GM23248 (cell line): ENCODE data around the gene MMRN1. TPM values are rescaled to one million over a fixed set of nuclear protein-coding genes. Genes with fewer than 3 reads are reported as not detected.
A peak's percentile ranks its signal among the peaks of the same experiment; 100 is the strongest.

ENCODE experiments used
- DNase-seq: peaks from one replicate; pipeline ENCODE4 v3.0.0-alpha.2; 2015
- H2AFZ ChIP-seq: fragments of 200-600 bp; sonication (generic); 2 replicates; pipeline ENCODE4 v1.6.1; 2016; ENCODE audit warnings: antibody characterized with exemption
- H3F3A ChIP-seq: fragments of 200-600 bp; sonication (generic); 2 replicates; pipeline ENCODE4 v1.6.1; 2016; ENCODE audit warnings: mild to moderate bottlenecking, antibody characterized with exemption, mixed run types; ENCODE audit not compliant: insufficient read depth
- H3K27ac ChIP-seq: fragments of 200-600 bp; sonication (generic); 2 replicates; pipeline ENCODE4 v1.5.1; 2016; ENCODE audit warnings: mild to moderate bottlenecking
- H3K27me3 ChIP-seq: fragments of 200-600 bp; sonication (generic); replicated peaks from 2 replicates; pipeline ENCODE4 v1.6.1; 2016; ENCODE audit warnings: mild to moderate bottlenecking; ENCODE audit not compliant: insufficient read depth
- H3K36me3 ChIP-seq: fragments of 200-600 bp; sonication (generic); 2 replicates; pipeline ENCODE4 v1.6.1; 2016; ENCODE audit warnings: low read depth, mild to moderate bottlenecking
- H3K4me1 ChIP-seq: fragments of 200-600 bp; sonication (generic); 2 replicates; pipeline ENCODE4 v1.6.1; 2016; ENCODE audit warnings: mild to moderate bottlenecking; ENCODE audit not compliant: insufficient read depth
- H3K4me2 ChIP-seq: fragments of 200-600 bp; sonication (generic); one replicate; pipeline ENCODE4 v1.6.1; 2016; ENCODE audit warnings: mild to moderate bottlenecking; ENCODE audit not compliant: unreplicated experiment
- H3K4me3 ChIP-seq: fragments of 200-600 bp; sonication (generic); 2 replicates; pipeline ENCODE4 v1.5.1; 2016; ENCODE audit warnings: mild to moderate bottlenecking
- H3K79me2 ChIP-seq: fragments of 200-600 bp; sonication (generic); 2 replicates; pipeline ENCODE4 v1.6.1; 2016; ENCODE audit warnings: mild to moderate bottlenecking; ENCODE audit not compliant: insufficient read depth
- H3K9ac ChIP-seq: fragments of 200-600 bp; sonication (generic); 2 replicates; pipeline ENCODE4 v1.6.1; 2016; ENCODE audit warnings: mild to moderate bottlenecking
- H3K9me2 ChIP-seq: fragments of 200-600 bp; sonication (generic); 2 replicates; pipeline ENCODE4 v1.6.1; 2016; ENCODE audit warnings: mixed run types, mild to moderate bottlenecking, moderate library complexity; ENCODE audit not compliant: insufficient read depth
- H3K9me3 ChIP-seq: fragments of 200-600 bp; sonication (generic); one replicate; pipeline ENCODE4 v1.6.1; 2017; ENCODE audit warnings: low read depth
- H4K20me1 ChIP-seq: fragments of 200-600 bp; sonication (generic); 2 replicates; pipeline ENCODE4 v1.6.0; 2016; ENCODE audit not compliant: insufficient read depth
- EZH2 ChIP-seq: fragments of 200-600 bp; sonication (generic); IDR thresholded peaks from 2 replicates; pipeline ENCODE4 v1.6.1; 2018; ENCODE audit warnings: antibody characterized with exemption, mild to moderate bottlenecking; ENCODE audit not compliant: insufficient read depth, poor library complexity, severe bottlenecking
- EZH2phosphoT487 ChIP-seq: fragments of 200-600 bp; sonication (generic); IDR thresholded peaks from 2 replicates; pipeline ENCODE4 v1.6.1; 2018; ENCODE audit warnings: antibody characterized with exemption, moderate library complexity, mild to moderate bottlenecking, low read depth; ENCODE audit not compliant: insufficient read depth
- WGBS, 2 experiments: methylation state at CpG; one replicate each; pipeline ENCODE4 v1.1.6; 2015 to 2017; ENCODE audit warnings: low lambda C conversion rate in 2 of 2, low coverage in 1 of 2; ENCODE audit errors: missing lambda C conversion rate in 2 of 2; 5-methylcytosine and 5-hydroxymethylcytosine counted together
- in situ Hi-C: fragments of 300-500 bp; cut with MboI; formaldehyde crosslinking; loops from 2 replicates; pipeline ENCODE4 v1.15.0; 2020
- polyA plus RNA-seq: library from polyadenylated mRNA; unstranded; fragments of >200 nt; fragmentation: Nextera tagmentation; extraction: Ambion mirVana; gene quantifications from 2 replicates; pipeline ENCODE4 v1.2.1, GENCODE V29; 2016
- total RNA-seq: library from RNA; depleted of rRNA; stranded (reverse); fragments of >200 nt; shearing (Covaris generic); gene quantifications from 2 replicates; pipeline ENCODE4 v1.2.3, GENCODE V29; 2014

MMRN1 gene
- total and polyA plus RNA-seq, 2 experiments from 2014 or later: not detected

DNA sequence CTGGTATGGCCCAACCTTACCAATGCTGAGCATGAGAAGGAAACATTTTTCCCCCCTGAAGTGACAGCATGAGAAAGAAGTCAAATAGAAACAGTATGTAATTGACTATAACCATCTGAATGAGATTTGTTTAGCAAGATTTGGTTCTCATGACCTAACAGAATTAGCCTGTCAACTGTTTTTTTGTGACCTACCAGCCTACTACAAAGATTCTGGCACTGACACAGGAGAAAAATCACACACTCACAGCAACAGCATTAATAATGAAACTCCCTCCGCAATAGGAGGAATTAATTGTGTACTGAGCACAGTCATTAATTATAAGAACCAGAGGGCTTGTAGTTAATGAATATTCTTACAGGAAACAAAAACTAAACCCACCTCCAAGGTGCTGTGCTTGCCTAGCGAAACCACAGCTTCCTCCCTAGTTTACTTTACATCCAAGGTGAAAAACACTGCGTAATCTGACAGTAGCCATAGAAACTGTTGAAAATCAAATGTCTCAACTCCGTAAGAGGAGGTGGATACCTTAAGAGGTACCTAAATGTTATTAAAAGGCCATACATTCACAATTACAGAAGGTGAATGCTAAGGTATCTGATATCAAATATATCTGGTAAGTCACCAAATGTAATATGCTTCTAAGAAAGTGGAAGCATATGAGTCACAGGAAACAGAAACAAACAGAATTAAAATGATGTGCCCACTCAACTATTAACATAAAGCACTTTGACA lies 34.9 kb downstream of the MMRN1 start:
- Histone ChIP-seq H3F3A (no peaks in the 10 kb centered on the region), H3K9ac (no peak overlapping the region), H3K4me2 (no peak overlapping the region), H3K27me3 (no peaks in the 10 kb centered on the region), H3K36me3 (no peaks in the 10 kb centered on the region), H3K4me3 (no peak overlapping the region), H3K79me2 (no peaks in the 10 kb centered on the region), H3K4me1 (no peaks in the 10 kb centered on the region), H3K9me3 (no peaks in the 10 kb centered on the region), H4K20me1 (no peaks in the 10 kb centered on the region), H3K27ac (no peak overlapping the region), H2AFZ (no peak overlapping the region), H3K9me2 (no peaks in the 10 kb centered on the region)
- TF ChIP-seq EZH2: no peak
- in situ Hi-C loops: no loop called here
- DNase-seq: no peak
- 31 to 38% methylated on average over 4 of the region's 4 CpGs for WGBS, 2 experiments

DNA sequence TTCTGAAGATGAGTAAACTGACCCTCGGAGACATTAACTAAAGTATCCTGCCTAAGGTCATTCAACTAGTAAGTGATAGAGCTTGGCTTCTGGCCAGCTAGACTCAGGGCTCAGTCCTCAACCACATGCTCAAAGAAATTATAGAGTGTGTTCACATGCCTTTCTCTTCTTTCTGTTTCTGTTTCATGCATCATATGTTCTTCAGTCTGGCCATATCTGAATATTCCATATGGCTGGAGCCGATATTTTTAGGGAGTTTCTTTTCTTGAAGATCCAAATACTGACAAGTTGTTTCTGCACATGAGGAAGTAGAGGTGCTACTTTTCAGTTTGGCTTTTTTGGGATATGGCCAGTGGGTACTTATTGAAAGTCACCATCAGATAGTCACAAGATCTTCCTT lies 44.9 kb downstream of the MMRN1 start:
- Histone ChIP-seq H3K4me2 (no peak overlapping the region), H3K9me2 (no peaks in the 10 kb centered on the region), H3K79me2 (no peaks in the 10 kb centered on the region), H3K4me3 (no peak overlapping the region), H3K27ac (no peak overlapping the region), H3K9ac (no peak overlapping the region), H3K4me1 (no peaks in the 10 kb centered on the region), H4K20me1 (no peaks in the 10 kb centered on the region), H3F3A (no peaks in the 10 kb centered on the region), H3K36me3 (no peaks in the 10 kb centered on the region), H3K9me3 (no peaks in the 10 kb centered on the region), H3K27me3 (no peaks in the 10 kb centered on the region), H2AFZ (no peak overlapping the region)
- DNase-seq: no peak
- TF ChIP-seq EZH2 (no peak), EZH2phosphoT487 (no peak)
- in situ Hi-C loops: no loop called here
- 25 to 29% methylated on average over 2 of the region's 2 CpGs for WGBS, 2 experiments

DNA sequence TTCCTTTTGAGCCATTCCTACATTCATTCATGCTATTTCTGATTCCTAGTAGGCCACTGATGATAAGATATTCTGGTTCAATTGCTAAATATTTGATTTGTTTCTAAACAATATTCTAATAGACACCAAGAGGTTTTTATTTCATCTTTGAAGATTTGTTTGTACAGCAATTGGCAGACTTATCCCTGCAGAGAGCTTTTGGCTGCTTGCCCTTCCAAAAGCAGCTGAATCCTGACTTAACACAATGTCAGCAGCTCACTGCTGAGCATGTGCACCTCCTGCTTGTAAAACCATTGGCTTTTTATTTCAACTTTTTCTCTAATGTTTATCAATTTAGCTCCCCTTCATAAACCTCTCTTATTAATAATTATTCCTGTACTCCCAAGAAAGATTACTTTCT lies 45.3 kb downstream of the MMRN1 start:
- H3K9me2 ChIP-seq: no peaks in the 10 kb centered on the region
- in situ Hi-C loops: no loop called here
- H3K79me2 ChIP-seq: no peaks in the 10 kb centered on the region
- no peak for DNase-seq
- H3K4me1 ChIP-seq: no peaks in the 10 kb centered on the region
- no peak overlapping the region for H3K4me3 ChIP-seq
- no peak overlapping the region for H3K9ac ChIP-seq
- no peaks in the 10 kb centered on the region for H3F3A ChIP-seq
- no peaks in the 10 kb centered on the region for H3K36me3 ChIP-seq
- no peaks in the 10 kb centered on the region for H3K27me3 ChIP-seq
- TF ChIP-seq EZH2 (no peak), EZH2phosphoT487 (no peak)
- no peaks in the 10 kb centered on the region for H4K20me1 ChIP-seq
- H3K4me2 ChIP-seq: no peak overlapping the region
- no peaks in the 10 kb centered on the region for H3K9me3 ChIP-seq
- H2AFZ ChIP-seq: no peak overlapping the region
- H3K27ac ChIP-seq: no peak overlapping the region

DNA sequence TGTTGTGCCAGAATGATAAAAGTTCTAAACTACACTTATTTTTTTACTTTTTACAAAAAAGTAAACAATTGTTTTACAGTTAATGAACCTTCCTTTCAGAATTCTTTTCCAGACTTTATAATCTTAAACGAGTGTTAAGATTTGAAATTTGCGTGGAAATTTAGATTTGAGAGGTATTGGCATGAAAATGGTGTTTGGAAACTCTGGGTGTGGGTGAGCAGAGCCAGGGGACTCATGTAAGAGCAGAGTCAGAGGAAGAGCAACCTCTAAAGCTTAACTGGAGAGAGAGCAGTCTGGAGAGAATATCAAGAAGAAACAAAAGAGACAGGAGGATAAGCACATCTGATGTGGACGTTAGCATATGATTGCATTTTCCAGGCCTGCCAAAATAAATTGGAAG lies 48.2 kb downstream of the MMRN1 start:
- Histone ChIP-seq H3K4me2 (no peak overlapping the region), H3K79me2 (no peaks in the 10 kb centered on the region), H4K20me1 (no peaks in the 10 kb centered on the region), H2AFZ (no peak overlapping the region), H3K4me1 (no peaks in the 10 kb centered on the region), H3K9me2 (no peaks in the 10 kb centered on the region), H3K36me3 (no peaks in the 10 kb centered on the region), H3K9ac (no peak overlapping the region), H3F3A (no peaks in the 10 kb centered on the region), H3K4me3 (no peak overlapping the region), H3K9me3 (no peaks in the 10 kb centered on the region), H3K27ac (no peak overlapping the region), H3K27me3 (no peaks in the 10 kb centered on the region)
- in situ Hi-C loops: no loop called here
- DNase-seq: no peak
- TF ChIP-seq EZH2phosphoT487 (no peak), EZH2 (no peak)
- 30 to 39% methylated on average over 3 of the region's 3 CpGs for WGBS, 2 experiments

DNA sequence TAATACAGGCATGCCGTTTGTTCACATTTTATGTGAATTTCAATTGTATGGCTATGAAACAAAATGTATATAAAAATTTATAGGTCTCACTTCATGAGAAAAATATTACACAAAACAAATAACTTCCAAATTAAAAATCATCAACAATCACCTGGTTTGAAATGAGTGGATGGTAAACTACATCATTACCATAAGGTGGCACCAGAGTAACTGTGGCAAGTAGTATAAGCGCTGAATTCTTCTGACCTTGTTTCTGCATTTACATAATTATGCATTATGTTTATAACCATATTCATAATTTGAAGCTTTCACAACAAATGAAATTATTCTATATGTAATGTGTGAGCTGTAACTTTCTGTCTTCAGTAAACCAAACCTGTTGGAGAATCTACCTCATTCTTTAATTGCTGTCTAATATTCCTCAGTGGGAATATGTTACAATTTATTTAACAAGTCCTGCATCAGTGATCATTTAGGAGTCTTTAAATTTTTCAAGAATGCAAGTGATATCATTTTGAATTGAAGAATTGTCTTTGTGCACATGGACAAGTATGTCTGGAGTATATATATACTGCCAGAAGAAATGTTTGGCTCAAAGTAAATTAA lies 55.2 kb downstream of the MMRN1 start:
- in situ Hi-C loops: no loop called here
- no peaks in the 10 kb centered on the region for H3F3A ChIP-seq
- WGBS, 2 experiments: 56 to 61% methylated on average over 2 of the region's 2 CpGs

More for the DNA sequence above, 55.2 kb downstream of the MMRN1 start:
- Histone ChIP-seq H3K4me2 (no peak overlapping the region), H3K4me3 (no peak overlapping the region), H3K36me3 (no peaks in the 10 kb centered on the region), H3K79me2 (no peaks in the 10 kb centered on the region), H3K9me3 (no peaks in the 10 kb centered on the region), H3K9ac (no peak overlapping the region), H3K4me1 (no peaks in the 10 kb centered on the region), H3K27me3 (no peaks in the 10 kb centered on the region), H3K27ac (no peak overlapping the region), H3K9me2 (no peaks in the 10 kb centered on the region), H2AFZ (no peak overlapping the region), H4K20me1 (no peaks in the 10 kb centered on the region)
- peak; percentile 8 for DNase-seq
- no peak for TF ChIP-seq EZH2phosphoT487
- no peak for TF ChIP-seq EZH2
